ENCODE data around the gene MTM1.

- TF ChIP-seq CTCF (IDR thresholded peaks at IDR 0.05) (no peak), EZH2 (IDR thresholded peaks at IDR 0.05; ENCODE audit: borderline replicate concordance, insufficient read depth, low read depth, low read length, poor library complexity, severe bottlenecking) (no peak)
These were observed 41.6 kb downstream of the MTM1 start for GRCh38 chrX:150610043-150610442.

Measured in B cell (primary cell).